Measurements from ENCODE around the gene MIEF1.

DNA sequence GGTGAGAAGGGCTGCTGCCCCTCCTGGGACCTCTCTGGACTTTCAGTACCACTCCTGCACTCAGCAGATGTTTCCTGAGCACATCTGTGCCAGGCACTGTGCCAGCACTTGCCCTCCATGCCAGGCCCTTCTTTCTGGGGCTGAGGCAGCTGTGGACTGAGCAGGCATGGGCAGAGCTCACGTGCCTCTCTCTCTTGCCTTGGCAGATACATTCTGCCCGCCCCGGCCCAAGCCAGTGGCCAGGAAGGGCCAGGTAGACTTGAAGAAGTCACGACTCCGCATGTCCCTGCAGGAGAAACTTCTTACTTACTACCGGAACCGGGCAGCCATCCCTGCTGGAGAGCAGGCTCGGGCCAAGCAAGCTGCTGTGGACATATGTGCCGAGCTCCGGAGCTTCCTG is 9.9 kb downstream of the MIEF1 start:
- TF ChIP-seq CTCF (IDR thresholded peaks at IDR 0.05; ENCODE audit: insufficient read depth, low read length) (no peak), POLR2AphosphoS5 (IDR thresholded peaks at IDR 0.05; ENCODE audit: low read depth) (no peak)
- TF ChIP-seq, protein P1, sequence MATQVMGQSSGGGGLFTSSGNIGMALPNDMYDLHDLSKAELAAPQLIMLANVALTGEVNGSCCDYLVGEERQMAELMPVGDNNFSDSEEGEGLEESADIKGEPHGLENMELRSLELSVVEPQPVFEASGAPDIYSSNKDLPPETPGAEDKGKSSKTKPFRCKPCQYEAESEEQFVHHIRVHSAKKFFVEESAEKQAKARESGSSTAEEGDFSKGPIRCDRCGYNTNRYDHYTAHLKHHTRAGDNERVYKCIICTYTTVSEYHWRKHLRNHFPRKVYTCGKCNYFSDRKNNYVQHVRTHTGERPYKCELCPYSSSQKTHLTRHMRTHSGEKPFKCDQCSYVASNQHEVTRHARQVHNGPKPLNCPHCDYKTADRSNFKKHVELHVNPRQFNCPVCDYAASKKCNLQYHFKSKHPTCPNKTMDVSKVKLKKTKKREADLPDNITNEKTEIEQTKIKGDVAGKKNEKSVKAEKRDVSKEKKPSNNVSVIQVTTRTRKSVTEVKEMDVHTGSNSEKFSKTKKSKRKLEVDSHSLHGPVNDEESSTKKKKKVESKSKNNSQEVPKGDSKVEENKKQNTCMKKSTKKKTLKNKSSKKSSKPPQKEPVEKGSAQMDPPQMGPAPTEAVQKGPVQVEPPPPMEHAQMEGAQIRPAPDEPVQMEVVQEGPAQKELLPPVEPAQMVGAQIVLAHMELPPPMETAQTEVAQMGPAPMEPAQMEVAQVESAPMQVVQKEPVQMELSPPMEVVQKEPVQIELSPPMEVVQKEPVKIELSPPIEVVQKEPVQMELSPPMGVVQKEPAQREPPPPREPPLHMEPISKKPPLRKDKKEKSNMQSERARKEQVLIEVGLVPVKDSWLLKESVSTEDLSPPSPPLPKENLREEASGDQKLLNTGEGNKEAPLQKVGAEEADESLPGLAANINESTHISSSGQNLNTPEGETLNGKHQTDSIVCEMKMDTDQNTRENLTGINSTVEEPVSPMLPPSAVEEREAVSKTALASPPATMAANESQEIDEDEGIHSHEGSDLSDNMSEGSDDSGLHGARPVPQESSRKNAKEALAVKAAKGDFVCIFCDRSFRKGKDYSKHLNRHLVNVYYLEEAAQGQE (IDR thresholded peaks at IDR 0.05; ENCODE audit: insufficient replicate concordance, low read depth): no peak

All from HL-60 (cell line).